AG04450 (cell line): ENCODE results near the gene SMIM27. TPM values are rescaled to one million over a fixed set of nuclear protein-coding genes. Genes with fewer than 3 reads are reported as not detected.
A peak's percentile ranks its signal among the peaks of the same experiment; 100 is the strongest.
"Not testable (repeated sequence)": the region's sequence is repeated elsewhere in the genome, so short reads cannot be mapped to it uniquely, and the experiment has no call there.

ENCODE experiments used
- CTCF ChIA-PET: fragments of 300-600, 350-600 bp; formaldehyde crosslinking; extraction: SDS; loops from one replicate; lab custom pipeline; 2022; ENCODE audit warnings: antibody characterized with exemption, inconsistent platforms; lab: Charles Lee
- POLR2A ChIA-PET: fragments of 350-600 bp; formaldehyde crosslinking; extraction: SDS; loops from one replicate; lab custom pipeline; 2021; ENCODE audit warnings: antibody characterized with exemption, inconsistent platforms; lab: Yijun Ruan, JAX
- DNase-seq: peaks from one replicate; pipeline ENCODE4 v3.0.0-alpha.2; 2011; ENCODE audit warnings: low read depth, low spot score
- H3K27ac ChIP-seq: one replicate; pipeline ENCODE4 v1.5.1; 2012; ENCODE audit warnings: low read depth, low read length, control low read depth
- H3K27me3 ChIP-seq: one replicate; pipeline ENCODE4 v1.6.0; 2012; ENCODE audit warnings: low read length; ENCODE audit not compliant: control insufficient read depth, insufficient read depth
- H3K4me3 ChIP-seq: 2 replicates; pipeline ENCODE4 v1.5.1; 2011; ENCODE audit warnings: mild to moderate bottlenecking, low read depth, low read length, control low read depth
- H3K9me3 ChIP-seq: 2 replicates; pipeline ENCODE4 v1.5.1; 2012; ENCODE audit warnings: low read length; ENCODE audit not compliant: control insufficient read depth, insufficient read depth
- CTCF ChIP-seq: IDR thresholded peaks from 2 replicates; pipeline ENCODE4 v1.5.1; 2011; ENCODE audit warnings: low read depth, low read length, control low read depth, inconsistent platforms
- polyA plus RNA-seq: library from polyadenylated mRNA; depleted of rRNA; stranded (reverse); fragments of >200 nt; gene quantifications from 2 replicates; pipeline ENCODE4 v1.2.3, GENCODE V29; 2011

SMIM27 gene
- polyA plus RNA-seq, 1 experiment: 7.2 TPM

- TF ChIP-seq CTCF: no peak
- H3K9me3 ChIP-seq: peaks cover 4% of the 10 kb centered on the region
- H3K27ac ChIP-seq: no peak overlapping the region
- ChIA-PET CTCF (no interaction called here), POLR2A (no interaction called here)
- no peak overlapping the region for H3K4me3 ChIP-seq
- H3K27me3 ChIP-seq: no peaks in the 10 kb centered on the region
- DNase-seq: no peak
These were observed 35.9 kb upstream of the SMIM27 start for GRCh38 chr9:32516241-32516640.

- ChIA-PET CTCF (no interaction called here), POLR2A (no interaction called here)
- TF ChIP-seq CTCF: no peak
- no peak overlapping the region for H3K27ac ChIP-seq
- no peak overlapping the region for H3K4me3 ChIP-seq
- no peaks in the 10 kb centered on the region for H3K27me3 ChIP-seq
- H3K9me3 ChIP-seq: peaks cover 4% of the 10 kb centered on the region
- DNase-seq: no peak
These were observed 33.9 kb upstream of the SMIM27 start for GRCh38 chr9:32518276-32518675.

- Histone ChIP-seq H3K4me3 (no peak overlapping the region), H3K27me3 (no peaks in the 10 kb centered on the region), H3K27ac (no peak overlapping the region), H3K9me3 (peaks cover 4% of the 10 kb centered on the region; the same call in 1 of the 2 replicates)
- POLR2A ChIA-PET: no interaction called here
- no peak for TF ChIP-seq CTCF
- DNase-seq: no peak
- CTCF ChIA-PET: interaction anchor here (1.4 kb wide), 1 partner anchor 57 kb away, joined by 3 read pairs; no protein-coding TSS in a partner anchor
These were observed 28.2 kb upstream of the SMIM27 start for GRCh38 chr9:32523910-32524309.

DNA sequence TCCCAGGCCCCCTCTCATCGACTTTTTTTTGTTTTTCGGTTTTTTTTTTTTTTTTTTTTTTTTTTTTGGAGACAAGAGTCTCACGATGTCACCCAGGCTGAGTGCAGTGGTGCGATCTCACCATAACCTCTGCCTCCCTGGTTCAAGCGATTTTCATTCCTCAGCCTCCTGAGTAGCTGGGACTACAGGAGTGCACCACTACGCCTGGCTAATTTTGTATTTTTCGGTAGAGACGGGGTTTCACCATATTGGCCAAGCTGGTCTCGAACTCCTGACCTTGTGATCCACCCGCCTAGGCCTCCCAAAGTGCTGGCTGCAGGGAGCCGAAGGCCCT, 27.6 kb upstream of the SMIM27 start:
- peak overlapping the region; percentile 84 for H3K4me3 ChIP-seq

DNA sequence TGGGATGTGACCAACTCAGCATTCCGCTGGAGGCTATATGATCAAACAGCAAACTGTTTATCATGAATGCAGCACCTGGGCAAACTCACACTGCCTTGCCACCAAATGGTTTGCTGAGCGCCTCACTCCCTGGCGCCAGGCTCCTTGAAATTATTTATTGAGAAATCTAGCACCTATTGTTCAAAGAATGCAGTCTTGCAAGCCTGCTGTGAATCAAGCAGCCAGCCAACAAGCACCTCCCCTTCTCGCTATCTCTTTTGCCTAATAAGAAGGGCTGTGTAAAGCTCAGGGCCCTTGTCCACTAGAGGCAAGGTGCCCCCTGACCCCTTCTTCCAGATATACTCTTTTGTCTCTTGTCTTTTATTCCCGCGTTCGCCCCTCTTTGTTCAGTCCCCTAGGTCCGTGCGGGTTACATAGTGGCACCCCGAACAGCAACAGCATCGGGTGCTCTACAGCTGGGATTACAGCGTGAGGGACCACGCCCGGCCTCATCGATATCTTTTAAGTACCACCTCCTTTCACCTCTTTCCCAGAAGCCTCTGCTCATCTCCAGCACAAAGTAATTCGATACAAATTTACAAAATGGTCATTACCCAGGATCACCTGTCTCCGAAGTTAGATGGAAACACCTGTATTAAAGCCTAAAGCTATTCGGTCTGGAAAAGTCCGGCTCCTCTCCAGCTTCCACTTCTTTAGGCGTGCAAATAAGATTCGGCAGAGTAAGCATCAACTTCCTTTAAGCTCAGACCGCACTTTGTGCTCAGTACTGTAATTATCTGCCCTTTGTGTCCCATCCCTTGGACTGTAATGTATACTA, 27.0 kb upstream of the SMIM27 start:
- no peaks in the 10 kb centered on the region for H3K27me3 ChIP-seq
- DNase-seq: no peak
- CTCF ChIA-PET: interaction anchor here (1.0 to 3.8 kb wide), 12 partner anchors 15 to 147 kb away, joined by 3 to 63 read pairs (median 6); partner anchors contain the start of gene NDUFB6

More for the DNA sequence above, 27.6 kb upstream of the SMIM27 start:
- POLR2A ChIA-PET, H3K9me3 ChIP-seq, DNase-seq, H3K27ac ChIP-seq, H3K27me3 ChIP-seq: not testable (repeated sequence)
- CTCF ChIA-PET: interaction anchor here (1.4 to 3.8 kb wide), 4 partner anchors 18 to 146 kb away, joined by 3 to 63 read pairs (median 8); no protein-coding TSS in a partner anchor

More for the DNA sequence above, 27.0 kb upstream of the SMIM27 start:
- TF ChIP-seq CTCF: no peak
- POLR2A ChIA-PET: interaction anchor here (0.8 to 2.5 kb wide), 3 partner anchors 26 to 500 kb away, joined by 3 to 17 read pairs (median 8); partner anchors contain the start of genes DNAJA1, SMIM27 and TOPORS
- no peak overlapping the region for H3K27ac ChIP-seq
- peaks cover 4% of the 10 kb centered on the region; the same call in 1 of the 2 replicates for H3K9me3 ChIP-seq
- peak overlapping the region; percentile 84 for H3K4me3 ChIP-seq
